Stimulated activated naive CD4-positive, alpha-beta T cell treated with Interleukin-2 at 50 U/mL for 16 hours (primary cell): Measurements from ENCODE around the gene SPRY2.

ENCODE experiments used
- DNase-seq: peaks from one replicate; lab custom pipeline; 2025; lab: John Stamatoyannopoulos, UW

The SPRY2 gene

DNA sequence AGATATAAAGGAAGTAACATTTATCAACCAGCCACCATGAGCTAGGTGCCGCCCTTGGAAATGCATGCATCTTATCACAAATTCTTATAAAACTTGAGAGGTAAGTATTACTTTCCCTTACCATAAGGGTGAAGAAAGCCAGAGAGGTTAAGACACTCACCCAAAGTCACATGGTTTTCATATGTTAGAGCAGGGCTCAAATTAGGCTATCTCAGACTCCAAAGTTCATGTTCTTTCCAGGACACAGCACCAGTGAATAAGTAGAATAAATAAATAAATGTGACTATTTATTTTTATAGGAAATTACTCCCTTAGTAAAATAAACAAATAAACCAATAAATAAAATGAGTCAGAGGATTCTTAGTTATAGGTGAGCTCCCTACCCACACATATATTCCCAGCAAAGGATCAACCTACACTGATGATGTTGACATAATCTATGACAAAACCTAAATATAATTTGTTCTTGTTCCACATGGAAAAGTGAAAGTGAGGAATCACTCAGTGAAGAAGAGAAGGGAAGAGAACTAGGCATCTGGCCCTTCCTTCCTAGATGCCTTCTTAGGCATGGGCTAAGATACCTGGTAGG, 27.2 kb downstream of the SPRY2 start:
- DNase-seq, result no peak

GRCh38 chr13:80312967-80313366, 28.0 kb downstream of the SPRY2 start:
- DNase-seq, result no peak

DNA sequence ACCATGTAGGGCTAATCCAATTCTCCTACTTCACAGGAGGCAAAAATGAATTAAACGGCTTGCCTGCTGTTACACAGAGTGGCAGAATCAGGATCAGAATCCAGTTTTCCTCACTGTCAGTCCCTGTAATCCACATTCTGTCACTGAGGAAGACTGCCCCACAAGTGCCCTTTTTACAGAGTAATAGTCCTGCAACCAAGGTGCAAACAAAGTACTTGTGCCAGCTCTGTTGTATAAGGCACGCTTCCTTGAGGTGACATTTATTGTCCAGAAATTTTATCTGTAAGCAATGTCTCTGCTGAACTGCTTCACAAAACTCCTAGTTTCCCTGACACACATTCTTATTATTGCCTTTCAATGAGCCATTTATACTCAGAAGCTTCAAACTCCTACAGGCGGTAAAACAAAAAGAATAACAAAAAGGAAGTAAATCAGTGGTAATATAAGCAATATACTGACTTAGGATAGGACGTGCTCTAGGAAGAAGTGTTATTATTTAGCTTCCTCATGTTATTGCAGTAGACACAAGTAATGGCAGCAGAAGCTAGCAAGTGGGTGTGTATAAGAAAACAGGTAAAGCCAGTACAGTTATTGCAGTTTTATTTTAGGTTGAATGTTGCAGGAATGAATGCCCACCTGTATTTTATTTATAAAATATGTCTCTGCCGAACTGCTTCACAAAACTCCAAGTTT, 28.8 kb downstream of the SPRY2 start:
- no peak for DNase-seq

DNA sequence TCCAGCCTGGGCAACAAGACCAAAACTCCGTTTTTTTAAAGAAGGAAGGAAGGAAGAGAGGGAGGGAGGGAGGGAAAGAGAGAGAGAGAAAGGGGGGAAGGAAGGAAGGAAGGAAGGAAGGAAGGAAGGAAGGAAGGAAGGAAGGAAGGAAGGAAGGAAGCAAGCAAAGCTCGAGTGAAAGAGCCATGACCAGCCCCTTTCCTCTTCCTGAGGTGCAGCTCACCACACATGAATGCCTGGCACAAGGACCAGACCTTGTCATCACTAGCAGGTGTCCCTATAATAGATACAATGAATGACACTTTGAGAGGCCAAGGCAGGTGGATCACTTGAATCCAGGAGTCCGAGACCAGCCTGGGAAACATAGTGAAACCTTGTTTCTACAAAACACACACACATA, 31.0 kb downstream of the SPRY2 start:
- no peak for DNase-seq

DNA sequence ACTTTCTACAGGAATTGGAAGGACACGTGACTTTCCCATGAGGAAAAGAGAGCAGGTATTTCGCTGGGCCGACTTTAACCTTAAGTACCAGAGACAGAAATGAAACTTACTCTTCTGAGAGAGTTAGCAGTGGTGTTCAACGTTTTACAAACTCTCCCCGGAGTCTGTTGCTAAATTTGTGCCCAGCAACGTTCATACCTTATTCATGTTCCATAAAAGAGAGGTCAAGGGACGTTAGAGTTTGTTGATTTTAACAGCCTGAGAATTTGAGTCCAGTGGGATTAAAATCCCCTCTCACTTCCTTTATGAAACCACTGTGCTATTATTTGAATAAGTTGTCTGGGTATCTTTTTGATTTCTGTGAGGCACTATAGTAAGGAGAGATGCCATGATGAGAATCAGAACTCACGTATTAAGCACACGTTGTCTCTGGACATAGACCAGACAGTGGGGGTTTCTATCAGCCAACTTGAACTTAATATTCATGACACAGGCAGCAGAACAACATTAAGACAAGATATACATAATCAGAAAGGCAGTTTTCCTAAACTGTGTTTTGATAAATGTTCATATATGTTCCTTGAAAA, 33.4 kb downstream of the SPRY2 start:
- no peak for DNase-seq

DNA sequence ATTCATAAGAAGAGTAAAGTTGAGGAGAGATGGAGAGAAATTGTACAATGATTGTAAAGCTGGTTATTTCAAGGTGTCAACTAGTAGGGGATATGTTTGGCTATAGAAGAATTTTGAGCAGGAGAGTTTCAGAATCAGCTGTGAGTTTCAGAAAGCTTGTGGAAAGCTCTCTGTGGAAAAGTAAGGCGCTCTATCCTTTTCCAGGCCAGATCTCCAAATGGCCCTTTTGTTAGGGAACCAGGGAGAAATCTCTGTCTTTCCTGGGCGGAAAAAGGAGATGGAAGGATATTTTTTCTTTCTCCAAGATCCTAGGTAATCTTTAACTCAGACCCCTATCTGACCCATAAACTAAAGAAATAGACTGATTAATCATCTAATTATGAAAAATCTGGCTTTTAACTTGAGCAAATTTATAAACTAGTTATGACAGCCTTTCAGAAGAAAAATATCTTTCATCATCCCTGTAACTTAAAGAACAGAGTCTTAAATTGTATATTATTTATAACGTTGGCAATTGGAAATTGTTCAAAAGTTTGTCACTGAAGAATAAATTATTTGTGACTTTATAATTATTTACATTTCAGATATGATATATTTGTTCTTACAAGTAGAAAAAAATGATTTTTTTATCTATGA, 34.5 kb downstream of the SPRY2 start:
- no peak for DNase-seq

DNA sequence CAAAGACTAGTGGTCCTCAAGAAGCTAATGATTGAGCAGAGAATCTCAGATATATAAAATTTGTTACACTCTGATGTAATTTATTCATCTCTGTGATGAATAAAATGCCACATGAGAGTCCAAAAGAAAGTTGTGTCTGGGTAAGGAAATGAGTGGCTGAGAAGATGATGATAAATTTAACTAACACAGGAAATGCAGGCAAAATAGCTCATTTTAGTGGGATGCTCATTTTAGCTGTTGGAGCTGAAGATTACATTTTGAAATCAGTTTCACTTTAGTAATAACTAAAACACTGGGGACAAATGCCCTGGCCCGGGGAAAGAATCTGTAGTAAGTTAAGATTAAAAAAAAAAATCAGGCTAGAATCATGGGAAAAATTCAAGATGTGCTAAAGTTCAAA, 35.2 kb downstream of the SPRY2 start:
- no peak for DNase-seq

GRCh38 chr13:80303225-80303811, 37.6 kb downstream of the SPRY2 start:
- no peak for DNase-seq

- DNase-seq, result no peak
Observed at GRCh38 chr13:80299046-80299445, 41.9 kb downstream of the SPRY2 start.

DNA sequence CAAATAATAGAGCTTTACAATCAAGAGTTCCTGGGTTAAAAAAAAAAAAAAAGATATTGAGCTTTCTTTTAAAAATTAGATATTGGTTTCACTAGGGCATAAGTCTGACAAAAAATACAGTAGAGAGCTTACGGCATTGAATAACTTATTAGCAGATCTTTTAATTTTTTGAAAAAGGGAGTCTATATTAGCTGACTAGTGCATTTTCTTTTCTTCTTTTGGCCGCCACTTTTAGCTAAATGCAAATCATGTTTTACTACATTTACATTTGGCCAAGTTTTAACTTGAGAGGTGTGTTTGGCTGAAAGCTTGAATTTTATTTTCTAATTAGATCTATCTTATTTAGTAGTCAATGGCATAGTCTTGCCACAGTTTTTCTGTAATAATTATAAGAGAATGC, 43.4 kb downstream of the SPRY2 start:
- DNase-seq, result no peak

DNA sequence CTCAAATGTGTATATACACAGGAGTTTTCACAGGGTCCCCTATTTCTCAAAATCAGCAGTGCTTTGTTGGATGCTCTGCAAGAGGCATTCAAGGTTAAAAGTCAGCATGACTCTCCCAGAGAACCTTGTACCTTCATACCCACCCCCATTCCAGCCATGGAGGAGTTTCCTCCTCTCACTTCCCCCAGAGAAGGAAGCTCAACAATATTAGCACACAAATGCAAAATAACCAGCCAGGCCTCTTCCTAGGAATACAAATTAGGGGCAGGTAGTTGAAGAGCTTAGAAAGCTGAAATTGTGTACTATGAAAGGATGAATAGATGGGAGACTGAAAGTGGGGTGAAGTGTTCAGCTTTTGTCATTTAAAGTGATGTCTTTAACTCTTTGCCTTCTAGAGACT, 43.8 kb downstream of the SPRY2 start:
- no peak for DNase-seq

DNA sequence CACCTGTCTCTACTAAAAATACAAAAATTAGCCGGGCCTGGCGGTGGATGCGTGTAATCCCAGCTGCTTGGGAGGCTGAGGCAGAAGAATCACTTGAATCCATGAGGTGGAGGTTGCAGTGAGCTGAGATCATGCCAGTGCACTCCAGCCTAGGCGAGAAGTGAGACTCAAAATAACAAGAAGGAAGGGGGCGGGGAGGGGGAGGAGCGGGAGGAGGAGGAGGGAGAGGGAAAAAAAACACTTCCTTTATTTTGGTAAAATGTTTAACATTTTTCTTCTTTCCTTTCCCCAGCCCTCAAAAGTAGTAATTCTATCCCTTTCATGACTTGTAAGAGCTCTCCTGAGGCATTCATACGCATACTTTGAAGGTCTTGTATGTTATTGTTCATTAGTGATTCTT, 44.3 kb downstream of the SPRY2 start:
- DNase-seq, result no peak

GRCh38 chr13:80290591-80290990, 50.3 kb downstream of the SPRY2 start:
- no peak for DNase-seq
